ENCODE data around the gene ZNF85.
"Not testable (repeated sequence)": the region's sequence is repeated elsewhere in the genome, so short reads cannot be mapped to it uniquely, and the experiment has no call there.

Gene ZNF85

DNA sequence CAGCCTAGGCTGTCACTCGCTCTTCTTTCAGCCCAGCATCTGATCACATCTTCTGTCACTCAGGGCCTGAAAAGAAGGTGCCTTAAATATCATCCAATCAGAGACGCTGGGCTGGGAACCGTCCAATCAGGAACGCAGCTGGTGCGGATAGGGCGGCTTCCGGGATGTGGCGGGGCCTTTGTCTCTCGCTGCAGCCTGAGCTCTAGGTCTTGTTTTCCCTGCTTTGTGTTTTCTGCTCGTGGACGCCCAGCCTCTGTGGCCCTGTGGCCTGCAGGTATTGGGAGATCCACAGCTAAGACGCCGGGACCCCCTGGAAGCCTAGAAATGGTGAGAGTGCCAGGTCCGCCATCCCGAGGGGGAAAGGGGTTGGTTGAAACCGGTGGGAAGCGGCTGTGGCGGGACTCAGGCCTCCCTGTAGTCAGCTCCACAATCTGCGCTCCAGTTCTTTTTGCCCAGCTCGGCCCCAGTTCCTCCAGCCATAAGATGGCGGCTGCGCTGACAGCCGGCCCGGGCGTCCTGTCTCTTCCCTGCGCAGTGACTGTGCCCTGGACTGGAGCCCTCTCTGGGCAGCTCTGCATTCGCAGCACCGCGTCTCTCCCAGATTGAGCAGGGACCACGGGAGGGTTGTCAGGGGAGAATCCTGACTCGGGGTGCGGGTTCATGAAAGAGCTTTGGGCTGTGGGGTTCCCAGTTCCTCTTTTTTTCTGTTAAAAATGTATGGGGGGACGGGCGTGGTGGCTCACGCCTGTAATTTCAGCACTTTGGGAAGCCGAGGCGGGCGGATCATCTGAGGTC is at the start of gene ZNF85:
Gene ZNF85 (plus strand): TSS at position 175 of the 795 bp plus-strand sequence. CDS start 150 bp downstream, at position 325.
- DNase-seq = peak; percentile 92

- no peak for DNase-seq
These were observed 43.5 kb upstream of the ZNF85 start for GRCh38 chr19:20879501-20879900.

- no peak for DNase-seq
These were observed 10.1 kb upstream of the ZNF85 start for GRCh38 chr19:20912973-20913372.

- DNase-seq = no peak
These were observed 2.4 kb downstream of the ZNF85 start for GRCh38 chr19:20925481-20925880.

GRCh38 chr19:20926796-20927195 is 3.7 kb downstream of the ZNF85 start:
- no peak for DNase-seq

GRCh38 chr19:20928371-20928770 is 5.3 kb downstream of the ZNF85 start:
- DNase-seq = no peak

DNA sequence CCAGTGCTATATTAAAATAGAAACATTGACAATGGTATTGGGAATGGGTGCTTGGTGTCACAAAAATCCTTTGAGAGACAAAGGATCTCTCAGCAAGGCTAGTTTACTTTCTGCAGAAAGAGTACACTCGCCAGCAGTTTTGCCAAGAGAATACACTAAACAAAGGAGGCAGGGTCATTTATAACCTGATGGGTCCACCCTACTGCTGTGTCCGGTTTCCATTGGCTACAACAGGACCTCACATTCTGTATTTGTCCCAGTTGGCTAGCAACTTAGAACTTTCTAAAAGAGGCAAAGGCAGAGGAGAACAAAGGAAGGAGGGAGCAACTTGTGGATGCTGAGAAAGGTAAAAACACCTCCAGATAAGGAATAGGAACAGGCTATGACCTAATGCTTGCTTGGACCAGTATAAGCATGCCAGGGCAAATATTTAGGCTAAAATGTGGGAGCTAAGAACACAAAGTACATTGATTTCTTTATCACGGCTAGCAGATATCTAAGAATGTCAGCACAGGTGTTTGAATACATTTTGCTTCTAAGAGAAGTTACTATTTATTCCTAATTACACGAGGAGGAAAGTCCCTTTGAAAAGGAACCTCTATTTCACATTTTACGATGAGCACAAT is 13.4 kb downstream of the ZNF85 start:
- not testable (repeated sequence) for DNase-seq

- not testable (repeated sequence) for DNase-seq
These were observed 29.6 kb downstream of the ZNF85 start for GRCh38 chr19:20952561-20953095.

GRCh38 chr19:20964798-20965197 is 41.7 kb downstream of the ZNF85 start:
- no peak for DNase-seq

GRCh38 chr19:20968092-20968491 is 45.0 kb downstream of the ZNF85 start:
- peak; percentile 10 for DNase-seq

GRCh38 chr19:20969498-20969897 is 46.4 kb downstream of the ZNF85 start:
- DNase-seq = no peak

DNA sequence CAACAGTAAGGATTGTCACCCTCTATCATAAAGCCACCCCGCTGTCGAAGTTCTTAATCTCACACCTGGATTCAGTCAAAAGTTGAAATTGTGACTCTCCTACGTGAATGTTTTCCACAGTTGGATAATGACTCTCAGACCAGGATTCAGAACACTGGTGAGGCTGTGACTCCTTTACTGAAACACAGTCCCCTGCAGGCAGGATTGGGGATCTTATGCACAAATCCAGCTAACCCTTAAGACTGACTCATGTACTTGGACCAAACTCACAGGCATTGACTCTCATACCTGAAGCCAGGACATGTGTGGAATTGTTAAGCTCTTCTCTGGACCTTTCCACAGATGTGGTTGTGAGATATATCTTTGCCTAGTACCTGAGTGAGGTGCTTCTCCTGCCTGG is 46.8 kb downstream of the ZNF85 start:
- DNase-seq = no peak

- DNase-seq = not testable (repeated sequence)
These were observed 69.7 kb downstream of the ZNF85 start for GRCh38 chr19:20992788-20993187.

DNA sequence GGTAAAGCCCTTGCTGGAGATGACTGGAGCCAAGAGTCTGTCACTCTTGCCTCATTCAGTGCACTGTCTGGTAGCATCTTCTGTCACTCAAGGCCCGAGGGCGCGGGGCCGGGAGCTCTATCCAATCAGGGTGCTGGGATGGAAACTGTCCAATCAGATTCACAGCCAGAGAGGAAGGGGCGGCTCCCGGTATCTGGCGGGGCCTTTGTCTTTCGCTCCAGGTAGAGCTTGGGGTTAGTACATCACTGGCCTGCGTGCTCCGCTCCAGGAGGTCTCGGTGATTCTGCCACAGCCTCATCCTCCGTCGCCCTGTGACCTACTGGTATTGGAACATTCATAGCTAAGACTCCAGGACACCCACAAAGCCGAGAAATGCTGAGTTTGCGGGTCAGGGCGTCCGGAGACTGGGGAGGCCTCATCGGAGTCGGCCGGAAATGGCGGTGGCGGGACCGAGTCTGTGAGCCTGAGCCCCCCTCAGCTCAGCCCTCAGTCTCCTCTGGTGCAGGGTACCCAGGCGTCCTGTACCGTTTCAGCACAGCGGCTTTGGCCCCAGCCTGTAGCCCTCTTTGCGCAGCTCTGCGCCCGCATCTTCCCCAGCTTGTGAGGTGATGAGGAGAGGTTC is 76.8 kb downstream of the ZNF85 start:
- peak; percentile 95 for DNase-seq
